IMR-90 (cell line): ENCODE measurements around the gene GALNT9. TPM values are rescaled to one million over a fixed set of nuclear protein-coding genes. Genes with fewer than 3 reads are reported as not detected.

ENCODE experiments used
- ATAC-seq: fragments of 200-7000 bp; cut with Tn5 transposase; 2 replicates; pipeline ENCODE4 v1.9.1; 2020; ENCODE audit warnings: low read depth, mild to moderate bottlenecking, moderate library complexity
- BruUV-seq: library from RNA; stranded (reverse); fragments of 400-500 nt; replicated peaks from 2 replicates; lab custom pipeline; 2021; lab: Mats Ljungman, UMichigan
- CTCF ChIA-PET: fragments of 300-600 bp; formaldehyde crosslinking; extraction: SDS; loops from one replicate; lab custom pipeline; 2021; ENCODE audit warnings: antibody characterized with exemption; lab: Yijun Ruan, JAX
- POLR2A ChIA-PET: fragments of 300-600 bp; sonication (Branson Sonifier 250); formaldehyde crosslinking; loops from one replicate; lab custom pipeline; 2022; ENCODE audit warnings: antibody characterized with exemption; ENCODE audit not compliant: unreplicated experiment; lab: Charles Lee
- DNase-seq: peaks from one replicate; pipeline ENCODE4 v3.0.0; 2013
- H2AFZ ChIP-seq: replicated peaks from 2 replicates; pipeline ENCODE3; 2013; ENCODE audit warnings: low read length, mild to moderate bottlenecking; ENCODE audit not compliant: poor library complexity
- H2AK5ac ChIP-seq: 2 replicates; pipeline ENCODE4 v1.6.1; 2013; ENCODE audit warnings: low read depth, low read length, inconsistent platforms
- H2AK9ac ChIP-seq: replicated peaks from 2 replicates; pipeline ENCODE3; 2013; ENCODE audit warnings: mild to moderate bottlenecking, low read depth, low read length, moderate library complexity; ENCODE audit not compliant: poor library complexity
- H2BK120ac ChIP-seq: 2 replicates; pipeline ENCODE4 v1.6.1; 2013; ENCODE audit warnings: low read depth, low read length, inconsistent platforms
- H2BK15ac ChIP-seq: 3 replicates; pipeline ENCODE4 v1.6.1; 2013; ENCODE audit warnings: low read depth, low read length, inconsistent platforms
- H2BK20ac ChIP-seq: 2 replicates; pipeline ENCODE4 v1.6.1; 2013; ENCODE audit warnings: low read depth, mild to moderate bottlenecking, inconsistent platforms, low read length, moderate library complexity
- H2BK5ac ChIP-seq: 2 replicates; pipeline ENCODE4 v1.6.1; 2013; ENCODE audit warnings: mild to moderate bottlenecking, low read depth, low read length, inconsistent platforms; ENCODE audit not compliant: poor library complexity, severe bottlenecking
- H3K14ac ChIP-seq: replicated peaks from 2 replicates; pipeline ENCODE4 v1.6.1; 2013; ENCODE audit warnings: low read depth, low read length, inconsistent platforms
- H3K18ac ChIP-seq: 2 replicates; pipeline ENCODE4 v1.6.1; 2013; ENCODE audit warnings: low read depth, low read length, control low read depth
- H3K23ac ChIP-seq: 2 replicates; pipeline ENCODE4 v1.6.1; 2013; ENCODE audit warnings: low read depth, low read length, inconsistent platforms
- H3K27ac ChIP-seq: 2 replicates; pipeline ENCODE4 v1.5.1; 2013; ENCODE audit warnings: mild to moderate bottlenecking, control low read depth, low read length; ENCODE audit not compliant: insufficient read depth
- H3K27me3 ChIP-seq: 2 replicates; pipeline ENCODE4 v1.6.1; 2013; ENCODE audit warnings: low read length; ENCODE audit not compliant: control insufficient read depth, insufficient read depth
- H3K36me3 ChIP-seq: 2 replicates; pipeline ENCODE4 v1.6.1; 2013; ENCODE audit warnings: low read length, mixed read lengths; ENCODE audit not compliant: control insufficient read depth, insufficient read depth
- H3K4ac ChIP-seq: 2 replicates; pipeline ENCODE4 v1.6.1; 2013; ENCODE audit warnings: low read depth, low read length, inconsistent platforms
- H3K4me1 ChIP-seq: 2 replicates; pipeline ENCODE4 v1.6.1; 2013; ENCODE audit warnings: low read length, mixed read lengths; ENCODE audit not compliant: control insufficient read depth, insufficient read depth
- H3K4me2 ChIP-seq: 2 replicates; pipeline ENCODE4 v1.6.1; 2013; ENCODE audit warnings: low read depth, mild to moderate bottlenecking, control low read depth, low read length, moderate library complexity
- H3K4me3 ChIP-seq: 2 replicates; pipeline ENCODE4 v1.5.1; 2013; ENCODE audit warnings: low read depth, mild to moderate bottlenecking, control low read depth, low read length, moderate library complexity; ENCODE audit not compliant: insufficient read depth
- H3K56ac ChIP-seq: 2 replicates; pipeline ENCODE4 v1.6.1; 2013; ENCODE audit warnings: low read length, inconsistent platforms; ENCODE audit not compliant: insufficient read depth; ENCODE audit errors: extremely low read depth
- H3K79me1 ChIP-seq, 2 experiments: 2 replicates each; pipeline ENCODE4 v1.6.1; 2013; ENCODE audit warnings: low read length in 2 of 2, inconsistent platforms in 1 of 2, low read depth in 1 of 2
- H3K9ac ChIP-seq: 2 replicates; pipeline ENCODE4 v1.6.1; 2013; ENCODE audit warnings: low read depth, low read length, control low read depth
- H3K9me1 ChIP-seq: 2 replicates; pipeline ENCODE4 v1.6.1; 2013; ENCODE audit warnings: low read length, inconsistent platforms; ENCODE audit not compliant: insufficient read depth
- H3K9me3 ChIP-seq: 2 replicates; pipeline ENCODE4 v1.6.1; 2013; ENCODE audit warnings: low read length; ENCODE audit not compliant: control insufficient read depth, insufficient read depth
- H4K20me1 ChIP-seq: 2 replicates; pipeline ENCODE4 v1.6.1; 2013; ENCODE audit warnings: low read length, inconsistent platforms; ENCODE audit not compliant: insufficient read depth
- H4K5ac ChIP-seq: 2 replicates; pipeline ENCODE4 v1.6.1; 2013; ENCODE audit warnings: mild to moderate bottlenecking, low read depth, low read length, control low read depth
- H4K8ac ChIP-seq, 2 experiments: 2 replicates each; pipeline ENCODE4 v1.6.1; 2013; ENCODE audit warnings: low read depth in 2 of 2, low read length in 2 of 2, control low read depth in 1 of 2, inconsistent platforms in 1 of 2
- H4K91ac ChIP-seq: 2 replicates; pipeline ENCODE4 v1.6.1; 2013; ENCODE audit warnings: low read depth, low read length, inconsistent platforms; ENCODE audit not compliant: insufficient read depth
- CEBPB ChIP-seq: IDR thresholded peaks from 2 replicates; pipeline ENCODE4 v1.6.1; 2012; ENCODE audit warnings: low read depth, low read length, improper control_type of control experiment
- CHD1 ChIP-seq: IDR thresholded peaks from 2 replicates; pipeline ENCODE4 v1.6.1; 2012; ENCODE audit warnings: low read depth, low read length, improper control_type of control experiment
- FOS ChIP-seq: fragments of 150-350 bp; IDR thresholded peaks from 2 replicates; pipeline ENCODE4 v1.6.1; 2016; ENCODE audit warnings: low read depth, low read length
- MAFK ChIP-seq: IDR thresholded peaks from 2 replicates; pipeline ENCODE4 v1.6.1; 2012; ENCODE audit warnings: low read depth, low read length, improper control_type of control experiment
- MAZ ChIP-seq: IDR thresholded peaks from 2 replicates; pipeline ENCODE4 v1.6.1; 2012; ENCODE audit warnings: low read depth, mild to moderate bottlenecking, low read length, improper control_type of control experiment, moderate library complexity, borderline replicate concordance
- MXI1 ChIP-seq: IDR thresholded peaks from 2 replicates; pipeline ENCODE4 v1.6.1; 2012; ENCODE audit warnings: low read depth, mild to moderate bottlenecking, low read length, moderate library complexity, borderline replicate concordance
- NFE2L2 ChIP-seq: fragments of 150-350 bp; IDR thresholded peaks from 2 replicates; pipeline ENCODE4 v1.6.1; 2016; ENCODE audit warnings: low read depth, mild to moderate bottlenecking, low read length
- RCOR1 ChIP-seq: IDR thresholded peaks from 2 replicates; pipeline ENCODE4 v1.6.1; 2012; ENCODE audit warnings: mild to moderate bottlenecking, low read length, improper control_type of control experiment; ENCODE audit not compliant: insufficient replicate concordance
- SMC3 ChIP-seq: fragments of 150-350 bp; IDR thresholded peaks from 2 replicates; pipeline ENCODE4 v1.6.1; 2016; ENCODE audit warnings: low read depth, mild to moderate bottlenecking, antibody characterized with exemption, low read length, moderate library complexity
- WGBS, 2 experiments: methylation state at CpG; one replicate each; pipeline versions ENCODE4 v1.1.5 to v1.1.7; 2013; ENCODE audit warnings: missing lambda C conversion rate in 2 of 2; ENCODE audit not compliant: insufficient read length in 1 of 2; ENCODE audit errors: extremely low coverage in 2 of 2; 5-methylcytosine and 5-hydroxymethylcytosine counted together
- dilution Hi-C: fragments of 300-500 bp; cut with HindIII; formaldehyde crosslinking; loops from one replicate; pipeline ENCODE4 v1.14.3; 2018; ENCODE audit warnings: low sequenced_read_pairs; ENCODE audit not compliant: unreplicated experiment
- in situ Hi-C: fragments of 300-500 bp; cut with MboI; formaldehyde crosslinking; loops from 3 replicates; pipeline ENCODE4 v1.14.3; 2019; ENCODE audit warnings: low sequenced_read_pairs, inconsistent platforms, mixed read lengths
- intact Hi-C: fragments of 100-400 bp; cut with micrococcal nuclease; formaldehyde crosslinking; loops from 2 replicates; pipeline ENCODE4 v1.10.0; 2022
- polyA plus RNA-seq, 3 experiments: library from polyadenylated mRNA; depleted of rRNA; stranded (reverse); fragments of >200 nt; gene quantifications; 2 replicates each; pipeline ENCODE4 v1.2.3, GENCODE V29; 2012; ENCODE audit warnings: low replicate concordance in 1 of 3
- total RNA-seq: library from RNA; depleted of rRNA; stranded (reverse); fragments of >200 nt; gene quantifications from 2 replicates; pipeline ENCODE4 v1.2.3, GENCODE V29; 2012
- TF ChIP-seq, protein P1 (sequence below): fragments of 150-350 bp; IDR thresholded peaks from 2 replicates; pipeline ENCODE4 v1.6.1; 2017; ENCODE audit warnings: mild to moderate bottlenecking, antibody characterized with exemption, low read length, low read depth

Gene GALNT9
- total and polyA plus RNA-seq, 2 of the 4 experiments (the other 2 are of a cell fraction), result under 0.01 to 0.12 TPM

DNA sequence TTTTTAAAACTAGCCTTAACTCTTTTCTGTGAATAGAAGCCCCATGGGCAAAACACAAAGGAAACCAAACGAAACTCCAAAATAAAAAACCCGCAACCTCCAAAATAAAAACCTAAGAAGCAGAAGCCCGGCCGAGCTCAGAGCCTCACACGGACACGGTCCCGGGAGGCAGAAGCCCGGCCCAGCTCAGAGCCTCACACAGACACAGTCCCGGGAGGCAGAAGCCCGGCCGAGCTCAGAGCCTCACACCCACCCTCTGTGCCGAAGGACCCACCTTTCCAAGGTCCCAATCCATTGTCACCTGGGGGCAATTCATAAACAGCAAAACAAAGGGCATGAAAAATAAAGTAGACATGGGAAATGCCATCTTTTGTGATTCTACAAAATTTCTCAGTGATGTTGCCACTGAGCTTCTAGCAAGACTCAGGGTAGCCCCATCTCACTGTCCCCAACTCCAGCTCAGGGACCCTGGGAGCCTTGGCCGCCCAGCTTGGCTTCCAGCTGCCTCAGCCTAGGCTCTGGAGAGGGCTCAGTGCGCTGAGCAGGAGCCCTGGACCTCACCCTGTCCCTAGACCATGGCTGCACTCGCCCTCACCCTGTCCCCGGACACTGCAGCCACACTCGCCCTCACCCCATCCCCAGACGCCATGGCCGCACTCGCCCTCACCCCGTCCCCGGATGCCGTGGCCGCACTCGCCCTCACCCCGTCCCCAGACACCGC, 82.2 kb downstream of the GALNT9 start:
- Histone ChIP-seq H2AK5ac (no peak overlapping the region), H3K23ac (no peak overlapping the region), H4K91ac (no peak overlapping the region), H3K9me3 (no peaks in the 10 kb centered on the region), H4K20me1 (no peaks in the 10 kb centered on the region), H3K4me1 (no peaks in the 10 kb centered on the region), H3K27ac (no peak overlapping the region), H3K4ac (no peak overlapping the region), H4K8ac (no peak overlapping the region), H3K4me3 (no peak overlapping the region), H2BK20ac (no peak overlapping the region), H3K79me1 (no peaks in the 10 kb centered on the region), H3K27me3 (peaks cover 4% of the 10 kb centered on the region; the same call in 1 of the 2 replicates), H3K9ac (no peak overlapping the region), H3K18ac (no peak overlapping the region), H2BK15ac (no peak overlapping the region), H3K9me1 (no peaks in the 10 kb centered on the region), H3K4me2 (no peak overlapping the region), H2AK9ac (no peak overlapping the region), H2BK5ac (no peak overlapping the region), H2BK120ac (no peak overlapping the region), H4K5ac (no peak overlapping the region), H3K14ac (no peak overlapping the region), H2AFZ (no peak overlapping the region), H3K36me3 (no peaks in the 10 kb centered on the region), H3K56ac (no peak overlapping the region)
- ChIA-PET CTCF (no interaction called here), POLR2A (no interaction called here)
- dilution Hi-C loops (no loop called here), intact Hi-C loops (no loop called here), in situ Hi-C loops (no loop called here)
- TF ChIP-seq CHD1, result no peak
- no peak for TF ChIP-seq MXI1
- no peak for TF ChIP-seq RCOR1
- no peak for TF ChIP-seq MAFK
- TF ChIP-seq, protein P1, sequence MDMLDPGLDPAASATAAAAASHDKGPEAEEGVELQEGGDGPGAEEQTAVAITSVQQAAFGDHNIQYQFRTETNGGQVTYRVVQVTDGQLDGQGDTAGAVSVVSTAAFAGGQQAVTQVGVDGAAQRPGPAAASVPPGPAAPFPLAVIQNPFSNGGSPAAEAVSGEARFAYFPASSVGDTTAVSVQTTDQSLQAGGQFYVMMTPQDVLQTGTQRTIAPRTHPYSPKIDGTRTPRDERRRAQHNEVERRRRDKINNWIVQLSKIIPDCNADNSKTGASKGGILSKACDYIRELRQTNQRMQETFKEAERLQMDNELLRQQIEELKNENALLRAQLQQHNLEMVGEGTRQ, result no peak
- TF ChIP-seq NFE2L2, result no peak
- TF ChIP-seq SMC3, result no peak
- TF ChIP-seq CEBPB, result no peak
- no peak for TF ChIP-seq MAZ
- TF ChIP-seq FOS, result no peak
- DNase-seq (no peak), ATAC-seq (no peak)
- BruUV-seq, result no TSS peak
- WGBS, 2 experiments, result 82% methylated on average over 19 of the region's 27 CpGs; no CpG with 5 or more reads in 1 of the 2 experiments
